DOHH2 (cell line): ENCODE data around the gene MYO5A.

ENCODE experiments used
- CTCF ChIP-seq: fragments of 200-600 bp; sonication (generic); IDR thresholded peaks from one replicate; pipeline ENCODE4 v1.5.1; 2014; ENCODE audit warnings: antibody characterized with exemption, mild to moderate bottlenecking, low read depth, low read length; ENCODE audit not compliant: poor library complexity, severe bottlenecking
- EZH2phosphoT487 ChIP-seq: fragments of 200-600 bp; sonication (generic); IDR thresholded peaks from 2 replicates; pipeline ENCODE4 v1.6.1; 2017; ENCODE audit warnings: borderline replicate concordance, mild to moderate bottlenecking, antibody characterized with exemption, low read length, moderate library complexity, mixed read lengths

- TF ChIP-seq EZH2phosphoT487 (no peak), CTCF (peak; percentile 14)
Measured at GRCh38 chr15:52529341-52529924, 753 bp upstream of the MYO5A start.
